Endothelial cell of umbilical vein (primary cell): ENCODE results near the gene BCL2A1. TPM values are rescaled to one million over a fixed set of nuclear protein-coding genes. Genes with fewer than 3 reads are reported as not detected.

Experiments used
- BruUV-seq: library from RNA; stranded (reverse); fragments of 400-500 nt; replicated peaks from 2 replicates; lab custom pipeline; 2021; lab: Mats Ljungman, UMichigan
- CTCF ChIA-PET: fragments of 300-600, 350-600 bp; sonication (Branson Sonifier 250); formaldehyde crosslinking; loops from one replicate; lab custom pipeline; 2021; ENCODE audit warnings: antibody characterized with exemption, inconsistent platforms; lab: Charles Lee
- POLR2A ChIA-PET: fragments of 300-600, 350-600 bp; sonication (Branson Sonifier 250); formaldehyde crosslinking; loops from one replicate; lab custom pipeline; 2021; ENCODE audit warnings: antibody characterized with exemption, inconsistent platforms; lab: Charles Lee
- DNase-seq: peaks from one replicate; pipeline ENCODE4 v3.0.0-alpha.2; 2011; ENCODE audit warnings: low read depth, low spot score
- FAIRE-seq: peaks from 2 replicates; lab custom pipeline; 2011; peaks lifted over from hg19 to GRCh38; lab: Jason Lieb, UNC
- H2AFZ ChIP-seq: 2 replicates; pipeline ENCODE4 v1.6.0; 2012; ENCODE audit warnings: low read depth, low read length, control low read depth, inconsistent platforms
- H3K27ac ChIP-seq: 2 replicates; pipeline ENCODE4 v1.5.1; 2011; ENCODE audit warnings: low read depth, mild to moderate bottlenecking, control low read depth, low read length, moderate library complexity; ENCODE audit not compliant: insufficient read depth
- H3K27me3 ChIP-seq, 2 experiments: 2 replicates each; pipeline versions ENCODE4 v1.6.0 to v1.6.1; 2011; ENCODE audit warnings: low read length in 2 of 2, mixed read lengths in 1 of 2; ENCODE audit not compliant: control insufficient read depth in 2 of 2, insufficient read depth in 2 of 2
- H3K36me3 ChIP-seq, 2 experiments: 2 replicates in 1 of 2; 3 replicates in 1 of 2; pipeline ENCODE4 v1.5.1; 2011; ENCODE audit warnings: low read length in 2 of 2, mild to moderate bottlenecking in 1 of 2, moderate library complexity in 1 of 2; ENCODE audit not compliant: control insufficient read depth in 2 of 2, insufficient read depth in 2 of 2; ENCODE audit errors: extremely low read depth in 1 of 2
- H3K4me1 ChIP-seq: 3 replicates; pipeline ENCODE4 v1.5.1; 2011; ENCODE audit warnings: mild to moderate bottlenecking, low read length; ENCODE audit not compliant: control insufficient read depth, insufficient read depth; ENCODE audit errors: extremely low read depth
- H3K4me2 ChIP-seq: 2 replicates; pipeline ENCODE4 v1.6.1; 2011; ENCODE audit warnings: low read length, control low read depth, mixed read lengths; ENCODE audit not compliant: insufficient read depth
- H3K4me3 ChIP-seq, 3 experiments: fragments of 200-600 bp in 1 of 3; sonication (generic), shearing (Covaris generic) in 1 of 3; replicated peaks in 1 of 3; 2 replicates each; pipeline ENCODE4 v1.5.1; 2011 to 2016; ENCODE audit warnings: control low read depth in 3 of 3, low read length in 3 of 3, mild to moderate bottlenecking in 2 of 3, inconsistent platforms in 1 of 3, low read depth in 1 of 3, moderate library complexity in 1 of 3; ENCODE audit not compliant: insufficient read depth in 1 of 3
- H3K79me2 ChIP-seq: 2 replicates; pipeline ENCODE4 v1.6.0; 2012; ENCODE audit warnings: low read length, inconsistent platforms; ENCODE audit not compliant: control insufficient read depth, insufficient read depth
- H3K9ac ChIP-seq: replicated peaks from 2 replicates; pipeline ENCODE3; 2011; ENCODE audit warnings: low read length, control low read depth; ENCODE audit not compliant: insufficient read depth; ENCODE audit errors: extremely low read depth
- H3K9me1 ChIP-seq: replicated peaks from 3 replicates; pipeline ENCODE4 v1.6.0; 2011; ENCODE audit warnings: mild to moderate bottlenecking, low read length; ENCODE audit not compliant: control insufficient read depth, insufficient read depth; ENCODE audit errors: extremely low read depth
- H3K9me3 ChIP-seq: replicated peaks from 2 replicates; pipeline ENCODE4 v1.5.1; 2012; ENCODE audit warnings: low read length, inconsistent platforms; ENCODE audit not compliant: control insufficient read depth, insufficient read depth
- H4K20me1 ChIP-seq: replicated peaks from 2 replicates; pipeline ENCODE3; 2011; ENCODE audit warnings: mild to moderate bottlenecking, low read length; ENCODE audit not compliant: control insufficient read depth, insufficient read depth; ENCODE audit errors: extremely low read depth
- EZH2 ChIP-seq: IDR thresholded peaks from 2 replicates; pipeline ENCODE4 v1.6.1; 2012; ENCODE audit warnings: borderline replicate concordance, low read depth, mild to moderate bottlenecking, moderate library complexity, low read length, inconsistent platforms; ENCODE audit not compliant: severe bottlenecking
- FOS ChIP-seq: IDR thresholded peaks from 2 replicates; pipeline ENCODE4 v1.6.1; 2011; ENCODE audit warnings: mild to moderate bottlenecking, low read length, moderate library complexity, borderline replicate concordance; ENCODE audit not compliant: insufficient read depth
- GATA2 ChIP-seq: IDR thresholded peaks from 2 replicates; pipeline ENCODE4 v1.7.0; 2011; ENCODE audit warnings: low read depth, mild to moderate bottlenecking, moderate library complexity, mixed read lengths, low read length; ENCODE audit not compliant: insufficient read length, insufficient read depth
- JUN ChIP-seq: IDR thresholded peaks from 2 replicates; pipeline ENCODE4 v1.6.1; 2011; ENCODE audit warnings: borderline replicate concordance, low read depth; ENCODE audit not compliant: insufficient read length, insufficient read depth
- MYC ChIP-seq: IDR thresholded peaks from one replicate; pipeline ENCODE4 v1.6.1; 2011; ENCODE audit warnings: mild to moderate bottlenecking, low read depth, low read length
- POLR2A ChIP-seq: IDR thresholded peaks from 2 replicates; pipeline ENCODE4 v1.6.1; 2012; ENCODE audit warnings: low read depth, mild to moderate bottlenecking, control low read depth, low read length
- POLR2AphosphoS5 ChIP-seq: IDR thresholded peaks from 2 replicates; pipeline ENCODE4 v1.6.1; 2012; ENCODE audit warnings: low read depth, mild to moderate bottlenecking, control low read depth, low read length, moderate library complexity; ENCODE audit not compliant: insufficient read depth
- dilution Hi-C: fragments of 300-500 bp; cut with MboI; formaldehyde crosslinking; loops from one replicate; pipeline ENCODE4 v1.15.0; 2019; ENCODE audit warnings: low sequenced_read_pairs; ENCODE audit not compliant: extremely low pct_ligation_motif_present
- intact Hi-C: fragments of 100-400 bp; cut with micrococcal nuclease; formaldehyde crosslinking; loops from one replicate; pipeline ENCODE4 v1.10.0; 2022
- polyA plus RNA-seq, 4 experiments: library from polyadenylated mRNA; depleted of rRNA in 3 of 4; stranded (reverse) in 3 of 4; unstranded in 1 of 4; fragments of >200 nt; gene quantifications; 2 replicates each; pipeline versions ENCODE4 v1.2.1 to v1.2.3, GENCODE V29; 2011 to 2012; ENCODE audit warnings: missing spikeins in 1 of 4
- total RNA-seq: library from RNA; stranded (reverse); gene quantifications from 2 replicates; pipeline ENCODE4 v1.2.3, GENCODE V29; 2021
- TF ChIP-seq, protein P1 (sequence below), 2 donors: IDR thresholded peaks; 1 replicate in 1 of 2; 2 replicates in 1 of 2; pipeline ENCODE4 v1.5.1; 2011; ENCODE audit warnings: low read length in 2 of 2, mild to moderate bottlenecking in 2 of 2, moderate library complexity in 2 of 2, control low read depth in 1 of 2, inconsistent platforms in 1 of 2, low read depth in 1 of 2; ENCODE audit not compliant: insufficient read depth in 1 of 2; ENCODE audit errors: extremely low read depth in 1 of 2
- TF ChIP-seq, protein P2 (sequence below): IDR thresholded peaks from 2 replicates; pipeline ENCODE4 v1.6.1; 2011; ENCODE audit not compliant: insufficient read depth, insufficient read length

The BCL2A1 gene
- total and polyA plus RNA-seq, 2 donors (not counting 3 experiments of a cell fraction or from before 2014, with no cell fraction given) = not detected

DNA sequence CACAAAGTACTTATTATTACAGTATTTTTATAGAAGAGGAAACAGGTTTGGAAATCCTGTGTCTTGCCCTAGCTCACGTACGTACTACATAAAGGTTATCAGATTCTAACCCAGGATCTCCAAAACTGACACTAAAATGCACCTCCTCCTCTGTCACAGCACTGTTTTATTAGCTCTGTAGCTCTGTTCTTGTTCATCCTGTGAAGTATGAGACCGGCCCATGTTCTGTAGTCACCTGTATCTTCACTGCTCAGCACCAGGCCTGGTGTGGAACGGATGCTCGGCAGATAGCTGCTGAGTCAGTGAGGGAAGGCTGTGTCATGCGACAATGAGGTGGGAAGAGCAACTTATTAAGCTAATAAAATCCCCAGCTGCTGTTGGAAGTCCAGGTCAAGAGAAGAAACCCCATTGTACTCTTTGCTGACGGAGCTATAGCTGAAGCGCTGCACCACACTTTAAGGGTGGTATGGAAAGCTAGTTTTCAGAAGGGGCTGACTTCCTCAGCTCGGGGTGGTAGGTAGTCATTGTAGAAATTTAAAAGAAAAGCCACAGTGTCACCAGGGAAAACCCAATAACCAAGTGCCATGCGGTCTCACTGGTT lies 22.8 kb downstream of the BCL2A1 start:
- FAIRE-seq (no peak), DNase-seq (no peak)
- no peak overlapping the region for H3K9ac ChIP-seq
- TF ChIP-seq GATA2 = no peak
- TF ChIP-seq, protein P1, sequence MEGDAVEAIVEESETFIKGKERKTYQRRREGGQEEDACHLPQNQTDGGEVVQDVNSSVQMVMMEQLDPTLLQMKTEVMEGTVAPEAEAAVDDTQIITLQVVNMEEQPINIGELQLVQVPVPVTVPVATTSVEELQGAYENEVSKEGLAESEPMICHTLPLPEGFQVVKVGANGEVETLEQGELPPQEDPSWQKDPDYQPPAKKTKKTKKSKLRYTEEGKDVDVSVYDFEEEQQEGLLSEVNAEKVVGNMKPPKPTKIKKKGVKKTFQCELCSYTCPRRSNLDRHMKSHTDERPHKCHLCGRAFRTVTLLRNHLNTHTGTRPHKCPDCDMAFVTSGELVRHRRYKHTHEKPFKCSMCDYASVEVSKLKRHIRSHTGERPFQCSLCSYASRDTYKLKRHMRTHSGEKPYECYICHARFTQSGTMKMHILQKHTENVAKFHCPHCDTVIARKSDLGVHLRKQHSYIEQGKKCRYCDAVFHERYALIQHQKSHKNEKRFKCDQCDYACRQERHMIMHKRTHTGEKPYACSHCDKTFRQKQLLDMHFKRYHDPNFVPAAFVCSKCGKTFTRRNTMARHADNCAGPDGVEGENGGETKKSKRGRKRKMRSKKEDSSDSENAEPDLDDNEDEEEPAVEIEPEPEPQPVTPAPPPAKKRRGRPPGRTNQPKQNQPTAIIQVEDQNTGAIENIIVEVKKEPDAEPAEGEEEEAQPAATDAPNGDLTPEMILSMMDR (IDR thresholded peaks at IDR 0.05; ENCODE audit: extremely low read depth in 1 of 2, insufficient read depth in 1 of 2, low read depth in 1 of 2, low read length in 2 of 2) = no peak
- no peak for TF ChIP-seq FOS
- no peak for TF ChIP-seq POLR2AphosphoS5
- TF ChIP-seq MYC = no peak
- TF ChIP-seq POLR2A = no peak
- TF ChIP-seq, protein P2, sequence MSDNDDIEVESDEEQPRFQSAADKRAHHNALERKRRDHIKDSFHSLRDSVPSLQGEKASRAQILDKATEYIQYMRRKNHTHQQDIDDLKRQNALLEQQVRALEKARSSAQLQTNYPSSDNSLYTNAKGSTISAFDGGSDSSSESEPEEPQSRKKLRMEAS = no peak
- TF ChIP-seq EZH2 = no peak
- TF ChIP-seq JUN = no peak
- H3K4me3 ChIP-seq = no peak overlapping the region
- H3K4me1 ChIP-seq = no peaks in the 10 kb centered on the region
- no peak overlapping the region for H3K4me2 ChIP-seq
- no peaks in the 10 kb centered on the region for H3K79me2 ChIP-seq
- dilution Hi-C loops = no loop called here
- H3K27me3 ChIP-seq = no peaks in the 10 kb centered on the region
- no peak overlapping the region for H3K27ac ChIP-seq
- no peaks in the 10 kb centered on the region for H4K20me1 ChIP-seq
- POLR2A ChIA-PET = no interaction called here
- H3K9me1 ChIP-seq = no peaks in the 10 kb centered on the region
- H2AFZ ChIP-seq = no peak overlapping the region
- CTCF ChIA-PET = no interaction called here
- intact Hi-C loops = no loop called here
- BruUV-seq = no TSS peak
- no peaks in the 10 kb centered on the region for H3K36me3 ChIP-seq
- no peaks in the 10 kb centered on the region for H3K9me3 ChIP-seq
